Measurements from ENCODE around the gene EXOSC1. TPM values are rescaled to one million over a fixed set of nuclear protein-coding genes. Genes with fewer than 3 reads are reported as not detected.

The EXOSC1 gene
- polyA plus RNA-seq, 1 donor from 2014 or later = 33.5 TPM

- H2AFZ ChIP-seq (ENCODE audit: low read depth, low read length) = no peak overlapping the region
- no peak overlapping the region for H3K9ac ChIP-seq (ENCODE audit: low read length)
- no peak overlapping the region for H3K4me3 ChIP-seq (ENCODE audit: low read length)
- no peak overlapping the region for H3K27ac ChIP-seq (ENCODE audit: low read length)
- no peaks in the 10 kb centered on the region for H4K20me1 ChIP-seq (ENCODE audit: insufficient read depth)
- no peaks in the 10 kb centered on the region for H3K9me2 ChIP-seq (ENCODE audit: insufficient read depth, low read length)
- H3K4me2 ChIP-seq (ENCODE audit: low read length) = no peak overlapping the region
- H3K27me3 ChIP-seq (ENCODE audit: insufficient read depth, low read depth, low read length) = no peaks in the 10 kb centered on the region
- H3K79me2 ChIP-seq (replicated peaks; ENCODE audit: insufficient read depth, low read length) = no peaks in the 10 kb centered on the region
- peaks cover 11% of the 10 kb centered on the region for H3K36me3 ChIP-seq (ENCODE audit: insufficient read depth, low read length)
- H3K9me3 ChIP-seq (ENCODE audit: low read length) = no peaks in the 10 kb centered on the region
- H3F3A ChIP-seq (ENCODE audit: insufficient read depth, low read length, poor library complexity, severe bottlenecking) = no peaks in the 10 kb centered on the region
- TF ChIP-seq CTCF (IDR thresholded peaks at IDR 0.05; ENCODE audit: poor library complexity, severe bottlenecking) = no peak
- TF ChIP-seq RAD21 (conservative IDR thresholded peaks at IDR 0.05) = no peak
- no peak for TF ChIP-seq POLR2AphosphoS5 (IDR thresholded peaks at IDR 0.05)
- no peak for TF ChIP-seq MXI1 (conservative IDR thresholded peaks at IDR 0.05; ENCODE audit: poor library complexity, severe bottlenecking)
- no peak for TF ChIP-seq EP300 (conservative IDR thresholded peaks at IDR 0.05; ENCODE audit: poor library complexity, severe bottlenecking)
- TF ChIP-seq TAF1 (IDR thresholded peaks at IDR 0.05; ENCODE audit: low read depth) = no peak
- TF ChIP-seq SMC3 (conservative IDR thresholded peaks at IDR 0.05; ENCODE audit: poor library complexity) = no peak
- no peak for TF ChIP-seq EZH2 (IDR thresholded peaks at IDR 0.05; ENCODE audit: borderline replicate concordance, insufficient read depth, low read length, poor library complexity, severe bottlenecking)
- TF ChIP-seq, protein P1, sequence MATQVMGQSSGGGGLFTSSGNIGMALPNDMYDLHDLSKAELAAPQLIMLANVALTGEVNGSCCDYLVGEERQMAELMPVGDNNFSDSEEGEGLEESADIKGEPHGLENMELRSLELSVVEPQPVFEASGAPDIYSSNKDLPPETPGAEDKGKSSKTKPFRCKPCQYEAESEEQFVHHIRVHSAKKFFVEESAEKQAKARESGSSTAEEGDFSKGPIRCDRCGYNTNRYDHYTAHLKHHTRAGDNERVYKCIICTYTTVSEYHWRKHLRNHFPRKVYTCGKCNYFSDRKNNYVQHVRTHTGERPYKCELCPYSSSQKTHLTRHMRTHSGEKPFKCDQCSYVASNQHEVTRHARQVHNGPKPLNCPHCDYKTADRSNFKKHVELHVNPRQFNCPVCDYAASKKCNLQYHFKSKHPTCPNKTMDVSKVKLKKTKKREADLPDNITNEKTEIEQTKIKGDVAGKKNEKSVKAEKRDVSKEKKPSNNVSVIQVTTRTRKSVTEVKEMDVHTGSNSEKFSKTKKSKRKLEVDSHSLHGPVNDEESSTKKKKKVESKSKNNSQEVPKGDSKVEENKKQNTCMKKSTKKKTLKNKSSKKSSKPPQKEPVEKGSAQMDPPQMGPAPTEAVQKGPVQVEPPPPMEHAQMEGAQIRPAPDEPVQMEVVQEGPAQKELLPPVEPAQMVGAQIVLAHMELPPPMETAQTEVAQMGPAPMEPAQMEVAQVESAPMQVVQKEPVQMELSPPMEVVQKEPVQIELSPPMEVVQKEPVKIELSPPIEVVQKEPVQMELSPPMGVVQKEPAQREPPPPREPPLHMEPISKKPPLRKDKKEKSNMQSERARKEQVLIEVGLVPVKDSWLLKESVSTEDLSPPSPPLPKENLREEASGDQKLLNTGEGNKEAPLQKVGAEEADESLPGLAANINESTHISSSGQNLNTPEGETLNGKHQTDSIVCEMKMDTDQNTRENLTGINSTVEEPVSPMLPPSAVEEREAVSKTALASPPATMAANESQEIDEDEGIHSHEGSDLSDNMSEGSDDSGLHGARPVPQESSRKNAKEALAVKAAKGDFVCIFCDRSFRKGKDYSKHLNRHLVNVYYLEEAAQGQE (IDR thresholded peaks at IDR 0.05; ENCODE audit: borderline replicate concordance) = no peak
These were observed 16.5 kb upstream of the EXOSC1 start for GRCh38 chr10:97462309-97462708.

- H4K20me1 ChIP-seq (ENCODE audit: insufficient read depth) = no peaks in the 10 kb centered on the region
- no peaks in the 10 kb centered on the region for H3K79me2 ChIP-seq (replicated peaks; ENCODE audit: insufficient read depth, low read length)
- no peak overlapping the region for H3K4me2 ChIP-seq (ENCODE audit: low read length)
- no peak overlapping the region for H3K4me3 ChIP-seq (ENCODE audit: low read length)
- H3K36me3 ChIP-seq (ENCODE audit: insufficient read depth, low read length) = peaks cover 11% of the 10 kb centered on the region
- H3F3A ChIP-seq (ENCODE audit: insufficient read depth, low read length, poor library complexity, severe bottlenecking) = no peaks in the 10 kb centered on the region
- H3K9me3 ChIP-seq (ENCODE audit: low read length) = no peaks in the 10 kb centered on the region
- no peaks in the 10 kb centered on the region for H3K9me2 ChIP-seq (ENCODE audit: insufficient read depth, low read length)
- TF ChIP-seq POLR2AphosphoS5 (IDR thresholded peaks at IDR 0.05) = no peak
- TF ChIP-seq EZH2 (IDR thresholded peaks at IDR 0.05; ENCODE audit: borderline replicate concordance, insufficient read depth, low read length, poor library complexity, severe bottlenecking) = no peak
- no peak for TF ChIP-seq RAD21 (conservative IDR thresholded peaks at IDR 0.05)
- TF ChIP-seq EP300 (conservative IDR thresholded peaks at IDR 0.05; ENCODE audit: poor library complexity, severe bottlenecking) = no peak
- no peak for TF ChIP-seq TAF1 (IDR thresholded peaks at IDR 0.05; ENCODE audit: low read depth)
- TF ChIP-seq, protein P1 (IDR thresholded peaks at IDR 0.05; ENCODE audit: borderline replicate concordance) = no peak
- TF ChIP-seq CTCF (IDR thresholded peaks at IDR 0.05; ENCODE audit: poor library complexity, severe bottlenecking) = no peak
- no peak for TF ChIP-seq SMC3 (conservative IDR thresholded peaks at IDR 0.05; ENCODE audit: poor library complexity)
- no peak for TF ChIP-seq MXI1 (conservative IDR thresholded peaks at IDR 0.05; ENCODE audit: poor library complexity, severe bottlenecking)
- H3K27me3 ChIP-seq (ENCODE audit: insufficient read depth, low read depth, low read length) = no peaks in the 10 kb centered on the region
- H2AFZ ChIP-seq (ENCODE audit: low read depth, low read length) = no peak overlapping the region
- H3K9ac ChIP-seq (ENCODE audit: low read length) = no peak overlapping the region
- no peak overlapping the region for H3K27ac ChIP-seq (ENCODE audit: low read length)
These were observed 14.1 kb upstream of the EXOSC1 start for GRCh38 chr10:97459933-97460332.
